ENCODE results near the gene CDC25B. TPM values are rescaled to one million over a fixed set of nuclear protein-coding genes. Genes with fewer than 3 reads are reported as not detected.

CDC25B gene
- polyA plus RNA-seq, 1 donor (not counting 4 experiments of a cell fraction or from before 2014, with no cell fraction given), result 23.5 TPM

DNA sequence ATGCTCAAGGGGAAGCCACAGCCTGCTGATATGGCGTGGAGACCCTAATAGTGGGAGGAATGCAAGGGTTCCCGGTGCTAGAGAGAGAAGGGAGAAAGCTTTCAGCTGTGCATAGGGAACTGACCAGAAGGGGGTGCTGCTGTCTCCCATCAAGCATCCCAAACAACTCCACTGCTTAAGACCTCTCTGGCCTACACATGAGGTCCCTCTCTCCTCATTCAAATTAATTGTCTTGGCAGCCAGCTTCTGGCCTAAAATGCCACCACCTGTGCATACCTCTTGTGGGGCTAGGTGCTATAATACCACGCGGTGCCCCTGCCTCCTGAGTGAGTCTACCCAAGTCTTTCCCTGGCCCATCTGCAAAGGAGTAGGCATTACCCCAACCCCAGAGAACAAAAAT, 43.0 kb upstream of the CDC25B start:
- Histone ChIP-seq H4K20me1 (ENCODE audit: control insufficient read depth, extremely low read depth, insufficient read depth, low read length) (peaks cover 7% of the 10 kb centered on the region), H3K9me1 (ENCODE audit: control insufficient read depth, extremely low read depth, insufficient read depth, low read length) (no peaks in the 10 kb centered on the region), H3K27ac (ENCODE audit: control insufficient read depth, insufficient read depth, low read length) (no peak overlapping the region), H2AFZ (ENCODE audit: control insufficient read depth, low read length) (no peak overlapping the region), H3K4me3 (ENCODE audit: control insufficient read depth in 2 of 3, extremely low read depth in 1 of 3, insufficient read depth in 2 of 3, low read depth in 1 of 3, low read length in 3 of 3) (no peak overlapping the region), H3K79me2 (ENCODE audit: control insufficient read depth, insufficient read depth, low read length) (no peaks in the 10 kb centered on the region), H3K9me3 (ENCODE audit: control insufficient read depth, low read depth, low read length) (no peaks in the 10 kb centered on the region), H3K4me1 (ENCODE audit: control insufficient read depth, extremely low read depth, insufficient read depth, low read length) (peaks cover 16% of the 10 kb centered on the region), H3K4me2 (ENCODE audit: control insufficient read depth, extremely low read depth, insufficient read depth, low read depth, low read length) (no peak overlapping the region), H3K27me3 (ENCODE audit: control insufficient read depth, extremely low read depth, insufficient read depth, low read length) (peaks cover 34% of the 10 kb centered on the region), H3K36me3 (ENCODE audit: control insufficient read depth in 2 of 2, extremely low read depth in 1 of 2, insufficient read depth in 2 of 2, low read length in 2 of 2) (peaks cover 0 to 6% of the 10 kb centered on the region in 2 experiments), H3K9ac (ENCODE audit: control insufficient read depth, extremely low read depth, insufficient read depth, low read length) (no peak overlapping the region)
- dilution Hi-C loops (cut with MboI; ENCODE audit: extremely low pct_ligation_motif_present, low sequenced_read_pairs), result no loop called here
- TF ChIP-seq EZH2 (IDR thresholded peaks at IDR 0.05; ENCODE audit: low read length), result no peak
- TF ChIP-seq, protein P1, sequence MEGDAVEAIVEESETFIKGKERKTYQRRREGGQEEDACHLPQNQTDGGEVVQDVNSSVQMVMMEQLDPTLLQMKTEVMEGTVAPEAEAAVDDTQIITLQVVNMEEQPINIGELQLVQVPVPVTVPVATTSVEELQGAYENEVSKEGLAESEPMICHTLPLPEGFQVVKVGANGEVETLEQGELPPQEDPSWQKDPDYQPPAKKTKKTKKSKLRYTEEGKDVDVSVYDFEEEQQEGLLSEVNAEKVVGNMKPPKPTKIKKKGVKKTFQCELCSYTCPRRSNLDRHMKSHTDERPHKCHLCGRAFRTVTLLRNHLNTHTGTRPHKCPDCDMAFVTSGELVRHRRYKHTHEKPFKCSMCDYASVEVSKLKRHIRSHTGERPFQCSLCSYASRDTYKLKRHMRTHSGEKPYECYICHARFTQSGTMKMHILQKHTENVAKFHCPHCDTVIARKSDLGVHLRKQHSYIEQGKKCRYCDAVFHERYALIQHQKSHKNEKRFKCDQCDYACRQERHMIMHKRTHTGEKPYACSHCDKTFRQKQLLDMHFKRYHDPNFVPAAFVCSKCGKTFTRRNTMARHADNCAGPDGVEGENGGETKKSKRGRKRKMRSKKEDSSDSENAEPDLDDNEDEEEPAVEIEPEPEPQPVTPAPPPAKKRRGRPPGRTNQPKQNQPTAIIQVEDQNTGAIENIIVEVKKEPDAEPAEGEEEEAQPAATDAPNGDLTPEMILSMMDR (optimal IDR thresholded peaks at IDR 0.05 in 1 of 3, IDR thresholded peaks at IDR 0.05 in 1 of 3, conservative IDR thresholded peaks at IDR 0.05 in 1 of 3; ENCODE audit: extremely low read depth in 1 of 3, insufficient read depth in 2 of 3, low read length in 3 of 3), result peak; percentile 89 to 92 (median 91)
- FAIRE-seq, result peak; percentile 64
- DNase-seq (ENCODE audit: low read depth, low spot score), result no peak

DNA sequence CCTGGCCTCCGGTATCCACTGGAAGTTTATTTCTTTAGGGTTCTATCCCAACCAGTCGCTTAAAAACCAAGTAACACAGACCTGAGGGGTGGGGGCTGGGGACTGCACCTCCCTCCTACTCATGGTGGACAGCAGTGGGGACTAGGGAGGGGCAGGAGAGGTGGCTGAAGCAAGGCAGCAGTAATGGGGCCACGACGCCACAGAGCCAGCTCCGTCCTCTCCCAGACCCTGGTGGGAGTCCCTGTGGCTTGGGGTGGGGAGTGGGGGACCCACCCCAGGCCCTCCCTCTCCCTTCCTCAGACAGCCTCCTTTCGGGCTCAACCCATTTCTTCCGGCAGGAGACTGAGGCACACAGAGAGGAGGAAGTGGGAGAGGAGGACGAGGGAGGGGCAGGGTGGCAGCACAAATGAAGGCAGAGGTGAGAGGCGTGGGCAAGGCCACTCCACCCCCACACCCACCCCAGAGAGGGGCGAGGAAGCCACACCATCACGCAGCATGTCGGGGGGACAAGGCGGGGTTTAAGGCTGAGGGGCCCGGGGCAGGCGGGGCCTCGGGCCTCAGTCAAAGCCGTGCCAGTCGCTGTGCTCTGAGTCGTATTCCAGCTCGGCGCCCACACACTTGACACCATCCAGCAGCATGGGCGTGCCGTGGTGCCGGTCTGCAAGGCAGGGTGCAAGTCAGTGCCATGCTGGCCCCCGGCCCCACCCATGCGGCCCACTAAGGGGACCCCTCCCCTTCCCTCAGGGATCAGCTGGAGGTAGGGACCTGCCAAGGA, 42.4 kb upstream of the CDC25B start:
- no peak overlapping the region for H3K9ac ChIP-seq (ENCODE audit: control insufficient read depth, extremely low read depth, insufficient read depth, low read length)
- peaks cover 7% of the 10 kb centered on the region for H4K20me1 ChIP-seq (ENCODE audit: control insufficient read depth, extremely low read depth, insufficient read depth, low read length)
- TF ChIP-seq, protein P1 (optimal IDR thresholded peaks at IDR 0.05 in 1 of 3, IDR thresholded peaks at IDR 0.05 in 1 of 3, conservative IDR thresholded peaks at IDR 0.05 in 1 of 3; ENCODE audit: extremely low read depth in 1 of 3, insufficient read depth in 2 of 3, low read length in 3 of 3), result no peak
- no peak overlapping the region for H3K4me3 ChIP-seq (ENCODE audit: control insufficient read depth in 2 of 3, extremely low read depth in 1 of 3, insufficient read depth in 2 of 3, low read depth in 1 of 3, low read length in 3 of 3)
- H3K36me3 ChIP-seq (ENCODE audit: control insufficient read depth in 2 of 2, extremely low read depth in 1 of 2, insufficient read depth in 2 of 2, low read length in 2 of 2), result peaks cover 0 to 10% of the 10 kb centered on the region in 2 experiments
- dilution Hi-C loops (cut with MboI; ENCODE audit: extremely low pct_ligation_motif_present, low sequenced_read_pairs), result no loop called here
- H3K27me3 ChIP-seq (ENCODE audit: control insufficient read depth, extremely low read depth, insufficient read depth, low read length), result peaks cover 28% of the 10 kb centered on the region
- FAIRE-seq (no peak), DNase-seq (ENCODE audit: low read depth, low spot score) (no peak)
- H3K27ac ChIP-seq (ENCODE audit: control insufficient read depth, insufficient read depth, low read length), result no peak overlapping the region
- no peaks in the 10 kb centered on the region for H3K9me1 ChIP-seq (ENCODE audit: control insufficient read depth, extremely low read depth, insufficient read depth, low read length)
- no peak overlapping the region for H3K4me2 ChIP-seq (ENCODE audit: control insufficient read depth, extremely low read depth, insufficient read depth, low read depth, low read length)
- no peaks in the 10 kb centered on the region for H3K79me2 ChIP-seq (ENCODE audit: control insufficient read depth, insufficient read depth, low read length)
- H3K9me3 ChIP-seq (ENCODE audit: control insufficient read depth, low read depth, low read length), result no peaks in the 10 kb centered on the region
- peaks cover 16% of the 10 kb centered on the region for H3K4me1 ChIP-seq (ENCODE audit: control insufficient read depth, extremely low read depth, insufficient read depth, low read length)
- no peak overlapping the region for H2AFZ ChIP-seq (ENCODE audit: control insufficient read depth, low read length)

Data from keratinocyte (primary cell).